ENCODE data around the gene CYP4A11. TPM values are rescaled to one million over a fixed set of nuclear protein-coding genes. Genes with fewer than 3 reads are reported as not detected.

CYP4A11 gene
- total RNA-seq, 1 experiment from 2014 or later: not detected

DNA sequence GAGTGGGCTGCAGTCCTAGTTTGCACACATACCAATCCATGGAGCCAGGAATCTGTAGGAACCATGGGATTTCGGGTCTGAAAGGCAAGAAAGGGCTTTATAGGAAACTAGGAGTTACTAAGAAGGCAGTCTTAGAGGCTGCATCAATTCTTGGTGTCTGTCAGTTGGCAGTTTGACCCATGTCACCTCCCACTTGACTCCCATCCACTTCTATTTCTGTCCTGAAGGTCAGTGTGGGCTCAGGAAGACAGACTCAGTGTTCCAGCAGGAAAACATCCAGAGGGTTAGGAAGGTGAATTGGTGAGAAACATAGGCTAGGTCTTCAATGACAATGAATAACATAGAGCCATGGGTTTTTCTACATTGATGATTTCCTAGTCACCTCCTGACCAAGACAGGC, 4.0 kb downstream of the CYP4A11 start:
- no peak overlapping the region for H3K4ac ChIP-seq (ENCODE audit: low read depth, low read length)
- no peaks in the 10 kb centered on the region for H3K4me1 ChIP-seq (ENCODE audit: insufficient read depth, low read length)
- no peak overlapping the region for H2AK5ac ChIP-seq (ENCODE audit: insufficient read length, low read length)
- WGBS (ENCODE audit: extremely low coverage, insufficient read length, low lambda C conversion rate): no CpG with 5 or more reads among the region's 1 CpG
- H4K5ac ChIP-seq (ENCODE audit: insufficient read length, low read depth, low read length): no peak overlapping the region
- Mint-ChIP-seq H3K9me3 (no peaks in the 10 kb centered on the region), H3K27ac (no peak overlapping the region), H3K27me3 (ENCODE audit: low read depth) (no peaks in the 10 kb centered on the region; the same call in 1 of the 2 replicates), H3K4me3 (no peak overlapping the region), H3K4me1 (peaks cover 0 to 4% of the 10 kb centered on the region in 2 experiments; a peak in 2 of 4 replicates), H3K36me3 (ENCODE audit: insufficient read depth in 1 of 3, low read depth in 3 of 3) (no peaks in the 10 kb centered on the region)
- H2BK12ac ChIP-seq (ENCODE audit: insufficient read length, low read depth, low read length): no peak overlapping the region
- no peak overlapping the region for H2BK20ac ChIP-seq (ENCODE audit: low read depth, low read length, poor library complexity, severe bottlenecking)
- H2BK120ac ChIP-seq (ENCODE audit: low read depth, low read length, poor library complexity, severe bottlenecking): no peak overlapping the region
- TF ChIP-seq, protein P1, sequence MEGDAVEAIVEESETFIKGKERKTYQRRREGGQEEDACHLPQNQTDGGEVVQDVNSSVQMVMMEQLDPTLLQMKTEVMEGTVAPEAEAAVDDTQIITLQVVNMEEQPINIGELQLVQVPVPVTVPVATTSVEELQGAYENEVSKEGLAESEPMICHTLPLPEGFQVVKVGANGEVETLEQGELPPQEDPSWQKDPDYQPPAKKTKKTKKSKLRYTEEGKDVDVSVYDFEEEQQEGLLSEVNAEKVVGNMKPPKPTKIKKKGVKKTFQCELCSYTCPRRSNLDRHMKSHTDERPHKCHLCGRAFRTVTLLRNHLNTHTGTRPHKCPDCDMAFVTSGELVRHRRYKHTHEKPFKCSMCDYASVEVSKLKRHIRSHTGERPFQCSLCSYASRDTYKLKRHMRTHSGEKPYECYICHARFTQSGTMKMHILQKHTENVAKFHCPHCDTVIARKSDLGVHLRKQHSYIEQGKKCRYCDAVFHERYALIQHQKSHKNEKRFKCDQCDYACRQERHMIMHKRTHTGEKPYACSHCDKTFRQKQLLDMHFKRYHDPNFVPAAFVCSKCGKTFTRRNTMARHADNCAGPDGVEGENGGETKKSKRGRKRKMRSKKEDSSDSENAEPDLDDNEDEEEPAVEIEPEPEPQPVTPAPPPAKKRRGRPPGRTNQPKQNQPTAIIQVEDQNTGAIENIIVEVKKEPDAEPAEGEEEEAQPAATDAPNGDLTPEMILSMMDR (conservative IDR thresholded peaks at IDR 0.05): no peak
- no peaks in the 10 kb centered on the region for H3K23me2 ChIP-seq (ENCODE audit: insufficient read length, low read depth, low read length, poor library complexity, severe bottlenecking)
- no peak overlapping the region for H3K23ac ChIP-seq (ENCODE audit: insufficient read length, low read depth, low read length)
- no peak overlapping the region for H4K8ac ChIP-seq (replicated peaks; ENCODE audit: insufficient read length, low read depth, low read length)
- H3K4me2 ChIP-seq (ENCODE audit: insufficient read depth, insufficient read length, low read length): no peak overlapping the region
- no peaks in the 10 kb centered on the region for H3K79me2 ChIP-seq (ENCODE audit: insufficient read depth, low read length)
- no peak overlapping the region for H3K56ac ChIP-seq (ENCODE audit: insufficient read length, low read depth, low read length)
- H3K27ac ChIP-seq (ENCODE audit: insufficient read length, low read depth, low read length): no peak overlapping the region
- H2AFZ ChIP-seq (ENCODE audit: low read length): no peak overlapping the region
- H3K18ac ChIP-seq (ENCODE audit: insufficient read length, low read depth, low read length): no peak overlapping the region
- no peaks in the 10 kb centered on the region for H3K9me3 ChIP-seq (ENCODE audit: control insufficient read depth, low read depth, low read length)
- H3K14ac ChIP-seq (ENCODE audit: insufficient read depth, low read length): no peak overlapping the region
- DNase-seq: no peak
- H2BK15ac ChIP-seq (ENCODE audit: low read depth, low read length): no peak overlapping the region
- no peaks in the 10 kb centered on the region for H4K20me1 ChIP-seq (ENCODE audit: control insufficient read depth, insufficient read depth, insufficient read length)
- H2BK5ac ChIP-seq (ENCODE audit: insufficient read length, low read length): no peak overlapping the region
- H3T11ph ChIP-seq (ENCODE audit: low read length): no peak overlapping the region
- no peak overlapping the region for H4K91ac ChIP-seq (ENCODE audit: insufficient read length, low read depth, low read length)
- H3K27me3 ChIP-seq (ENCODE audit: insufficient read depth, low read length): no peaks in the 10 kb centered on the region
- no peak overlapping the region for H3K9ac ChIP-seq (ENCODE audit: extremely low read depth, insufficient read length, low read length)
- H3K79me1 ChIP-seq (ENCODE audit: insufficient read depth, low read depth, low read length, poor library complexity, severe bottlenecking): no peaks in the 10 kb centered on the region
